H1 (cell line): ENCODE measurements around the gene SLC13A2. TPM values are rescaled to one million over a fixed set of nuclear protein-coding genes. Genes with fewer than 3 reads are reported as not detected.
A peak's percentile ranks its signal among the peaks of the same experiment; 100 is the strongest.

Experiments used
- CTCF ChIA-PET: fragments of 300-600 bp; sonication (Branson Sonifier 250); formaldehyde crosslinking; loops from one replicate; lab custom pipeline; 2021; ENCODE audit not compliant: partially characterized antibody; lab: Charles Lee
- POLR2A ChIA-PET: fragments of 300-600 bp; sonication (Branson Sonifier 250); formaldehyde crosslinking; loops from one replicate; lab custom pipeline; 2021; ENCODE audit warnings: inconsistent platforms; ENCODE audit not compliant: partially characterized antibody; lab: Charles Lee
- DNase-seq, 2 experiments: peaks; one replicate each; pipeline versions ENCODE4 v3.0.0 to v3.0.0-alpha.2; 2010 to 2022; ENCODE audit warnings: low spot score in 2 of 2, low read depth in 1 of 2, mixed read lengths in 1 of 2
- FAIRE-seq: peaks from 2 replicates; lab custom pipeline; 2011; peaks lifted over from hg19 to GRCh38; lab: Jason Lieb, UNC
- H2AFZ ChIP-seq: 2 replicates; pipeline ENCODE4 v1.8.1; 2012; ENCODE audit warnings: low read length, inconsistent platforms
- H2AK5ac ChIP-seq: 2 replicates; pipeline ENCODE4 v1.6.1; 2013; ENCODE audit warnings: low read depth, low read length
- H2BK120ac ChIP-seq: replicated peaks from 2 replicates; pipeline ENCODE3; 2013; ENCODE audit warnings: low read depth, low read length, inconsistent platforms
- H2BK12ac ChIP-seq: 2 replicates; pipeline ENCODE4 v1.6.1; 2013; ENCODE audit warnings: low read depth, low read length
- H2BK15ac ChIP-seq: 2 replicates; pipeline ENCODE4 v1.6.1; 2013; ENCODE audit warnings: low read length
- H2BK20ac ChIP-seq: 2 replicates; pipeline ENCODE4 v1.6.1; 2013; ENCODE audit warnings: low read length
- H2BK5ac ChIP-seq: 2 replicates; pipeline ENCODE4 v1.6.1; 2013; ENCODE audit warnings: low read depth, low read length
- H3K14ac ChIP-seq: 2 replicates; pipeline ENCODE4 v1.6.1; 2013; ENCODE audit warnings: inconsistent platforms; ENCODE audit not compliant: insufficient read length
- H3K18ac ChIP-seq: 2 replicates; pipeline ENCODE4 v1.6.1; 2013; ENCODE audit warnings: low read length; ENCODE audit errors: extremely low read depth
- H3K23ac ChIP-seq: 2 replicates; pipeline ENCODE4 v1.6.1; 2013; ENCODE audit warnings: inconsistent platforms; ENCODE audit not compliant: insufficient read length
- H3K23me2 ChIP-seq: 2 replicates; pipeline ENCODE4 v1.6.1; 2013; ENCODE audit warnings: low read depth, low read length
- H3K27ac ChIP-seq: 2 replicates; pipeline ENCODE4 v1.6.1; 2011; ENCODE audit warnings: low read depth, low read length, inconsistent platforms
- H3K27me3 ChIP-seq, 4 experiments: replicated peaks in 1 of 4; 1 replicate in 1 of 4; 2 replicates in 3 of 4; pipeline versions ENCODE4 v1.6.1 to v1.8.1; 2011 to 2013; ENCODE audit warnings: low read length in 3 of 4, mild to moderate bottlenecking in 3 of 4, inconsistent platforms in 2 of 4, mixed read lengths in 2 of 4, moderate library complexity in 1 of 4; ENCODE audit not compliant: control insufficient read depth in 3 of 4, insufficient read depth in 3 of 4; ENCODE audit errors: extremely low read depth in 1 of 4
- H3K36me3 ChIP-seq, 4 experiments: 2 replicates each; pipeline versions ENCODE4 v1.6.1 to v1.8.1; 2011 to 2013; ENCODE audit warnings: mild to moderate bottlenecking in 4 of 4, low read length in 3 of 4, moderate library complexity in 2 of 4, control low read depth in 1 of 4, inconsistent platforms in 1 of 4; ENCODE audit not compliant: insufficient read depth in 4 of 4, control insufficient read depth in 2 of 4
- H3K4ac ChIP-seq: replicated peaks from 2 replicates; pipeline ENCODE3; 2013; ENCODE audit warnings: low read length, low read depth, mixed read lengths, inconsistent platforms; ENCODE audit not compliant: insufficient read length
- H3K4me1 ChIP-seq, 4 experiments: replicated peaks in 1 of 4; 1 replicate in 1 of 4; 2 replicates in 3 of 4; pipeline versions ENCODE4 v1.6.1 to v1.8.1; 2011 to 2013; ENCODE audit warnings: low read length in 3 of 4, inconsistent platforms in 2 of 4, mixed read lengths in 1 of 4; ENCODE audit not compliant: insufficient read depth in 4 of 4, control insufficient read depth in 3 of 4
- H3K4me2 ChIP-seq, 2 experiments: 2 replicates each; pipeline versions ENCODE4 v1.6.1 to v1.8.1; 2011 to 2013; ENCODE audit warnings: low read depth in 2 of 2, low read length in 2 of 2, control low read depth in 1 of 2, inconsistent platforms in 1 of 2, mild to moderate bottlenecking in 1 of 2; ENCODE audit not compliant: insufficient read depth in 1 of 2
- H3K4me3 ChIP-seq, 4 experiments: fragments of 200-600, 300-600 bp in 1 of 4; sonication (generic), shearing (Covaris generic), sonication (Bioruptor Twin) in 1 of 4; 2 replicates each; pipeline versions ENCODE4 v1.5.1 to v1.8.1; 2011 to 2016; ENCODE audit warnings: low read length in 4 of 4, low read depth in 3 of 4, control low read depth in 2 of 4, inconsistent platforms in 2 of 4, mild to moderate bottlenecking in 2 of 4, mixed read lengths in 1 of 4, moderate library complexity in 1 of 4; ENCODE audit not compliant: insufficient read depth in 2 of 4; ENCODE audit errors: extremely low read depth in 1 of 4
- H3K56ac ChIP-seq: replicated peaks from 2 replicates; pipeline ENCODE3; 2013; ENCODE audit warnings: low read depth, mild to moderate bottlenecking, mixed read lengths, low read length, inconsistent platforms; ENCODE audit not compliant: insufficient read length
- H3K79me1 ChIP-seq: 2 replicates; pipeline ENCODE4 v1.6.1; 2013; ENCODE audit warnings: low read depth, low read length, control low read depth
- H3K79me2 ChIP-seq, 2 experiments: 2 replicates each; pipeline versions ENCODE4 v1.6.1 to v1.8.1; 2012 to 2013; ENCODE audit warnings: low read length in 2 of 2, mild to moderate bottlenecking in 2 of 2, inconsistent platforms in 1 of 2; ENCODE audit not compliant: insufficient read depth in 2 of 2, control insufficient read depth in 1 of 2
- H3K9ac ChIP-seq, 4 experiments: replicated peaks in 1 of 4; 1 replicate in 1 of 4; 2 replicates in 3 of 4; pipeline versions ENCODE4 v1.6.1 to v1.8.1; 2011 to 2013; ENCODE audit warnings: low read depth in 3 of 4, low read length in 3 of 4, control low read depth in 2 of 4, mild to moderate bottlenecking in 2 of 4, moderate library complexity in 2 of 4, inconsistent platforms in 1 of 4; ENCODE audit errors: extremely low read depth in 1 of 4
- H3K9me3 ChIP-seq, 2 experiments: 2 replicates each; pipeline versions ENCODE4 v1.6.1 to v1.8.1; 2012 to 2013; ENCODE audit warnings: mild to moderate bottlenecking in 2 of 2, moderate library complexity in 2 of 2, control low read depth in 1 of 2, inconsistent platforms in 1 of 2, low read depth in 1 of 2, low read length in 1 of 2, mixed read lengths in 1 of 2; ENCODE audit not compliant: insufficient read depth in 2 of 2
- H4K20me1 ChIP-seq, 2 experiments: replicated peaks in 1 of 2; 2 replicates each; pipeline versions ENCODE3 to v1.8.1; 2011 to 2013; ENCODE audit warnings: inconsistent platforms in 2 of 2, low read length in 2 of 2, mild to moderate bottlenecking in 1 of 2; ENCODE audit not compliant: insufficient read depth in 2 of 2, control insufficient read depth in 1 of 2
- H4K5ac ChIP-seq: 2 replicates; pipeline ENCODE4 v1.6.1; 2013; ENCODE audit warnings: low read length, low read depth, mixed read lengths, inconsistent platforms; ENCODE audit not compliant: insufficient read length
- H4K8ac ChIP-seq: 2 replicates; pipeline ENCODE4 v1.8.0; 2013; ENCODE audit warnings: mild to moderate bottlenecking, moderate library complexity, low read length, inconsistent platforms; ENCODE audit not compliant: insufficient read depth; ENCODE audit errors: extremely low read depth
- H4K91ac ChIP-seq: replicated peaks from 2 replicates; pipeline ENCODE3; 2013; ENCODE audit warnings: low read length, mixed read lengths, inconsistent platforms; ENCODE audit not compliant: insufficient read length
- CBX8 ChIP-seq: fragments of 300-800, 300-1000 bp; sonication (generic); IDR thresholded peaks from 2 replicates; pipeline ENCODE4 v1.7.1; 2016; ENCODE audit warnings: low read depth, low read length, borderline replicate concordance
- WGBS, 2 experiments: shearing (Covaris generic) in 1 of 2; methylation state at CpG; one replicate each; pipeline versions ENCODE4 v1.1.6 to v1.1.7; 2013 to 2015; ENCODE audit warnings: low lambda C conversion rate in 2 of 2, mixed read lengths in 2 of 2, inconsistent platforms in 1 of 2, low coverage in 1 of 2, missing lambda C conversion rate in 1 of 2; ENCODE audit not compliant: insufficient replicate concordance in 2 of 2, insufficient coverage in 1 of 2, insufficient read length in 1 of 2; ENCODE audit errors: extremely low coverage in 1 of 2, missing lambda C conversion rate in 1 of 2; 5-methylcytosine and 5-hydroxymethylcytosine counted together
- polyA plus RNA-seq, 7 experiments: library from polyadenylated mRNA; depleted of rRNA in 3 of 7; stranded (reverse) in 5 of 7; unstranded in 2 of 7; fragments of >200 nt in 5 of 7; fragments of 200-250 nt in 2 of 7; gene quantifications; 1 replicate in 5 of 7; 2 replicates in 1 of 7; 4 replicates in 1 of 7; pipeline versions ENCODE4 v1.2.1 to v1.2.3, GENCODE V29; 2011 to 2013; ENCODE audit warnings: missing spikeins in 2 of 7, mixed read lengths in 2 of 7
- total RNA-seq: library from RNA; stranded (reverse); fragmentation: NEBNext Ultra II Directional; extraction: Animal tissue kit (Norgen Biotek cat#: 25700); gene quantifications from 2 replicates; pipeline ENCODE4 v1.2.1, GENCODE V29; 2021

Gene SLC13A2
- total and polyA plus RNA-seq, 2 of the 8 experiments (the other 6 are each of a cell fraction or from before 2014, with no cell fraction given) = not detected

DNA sequence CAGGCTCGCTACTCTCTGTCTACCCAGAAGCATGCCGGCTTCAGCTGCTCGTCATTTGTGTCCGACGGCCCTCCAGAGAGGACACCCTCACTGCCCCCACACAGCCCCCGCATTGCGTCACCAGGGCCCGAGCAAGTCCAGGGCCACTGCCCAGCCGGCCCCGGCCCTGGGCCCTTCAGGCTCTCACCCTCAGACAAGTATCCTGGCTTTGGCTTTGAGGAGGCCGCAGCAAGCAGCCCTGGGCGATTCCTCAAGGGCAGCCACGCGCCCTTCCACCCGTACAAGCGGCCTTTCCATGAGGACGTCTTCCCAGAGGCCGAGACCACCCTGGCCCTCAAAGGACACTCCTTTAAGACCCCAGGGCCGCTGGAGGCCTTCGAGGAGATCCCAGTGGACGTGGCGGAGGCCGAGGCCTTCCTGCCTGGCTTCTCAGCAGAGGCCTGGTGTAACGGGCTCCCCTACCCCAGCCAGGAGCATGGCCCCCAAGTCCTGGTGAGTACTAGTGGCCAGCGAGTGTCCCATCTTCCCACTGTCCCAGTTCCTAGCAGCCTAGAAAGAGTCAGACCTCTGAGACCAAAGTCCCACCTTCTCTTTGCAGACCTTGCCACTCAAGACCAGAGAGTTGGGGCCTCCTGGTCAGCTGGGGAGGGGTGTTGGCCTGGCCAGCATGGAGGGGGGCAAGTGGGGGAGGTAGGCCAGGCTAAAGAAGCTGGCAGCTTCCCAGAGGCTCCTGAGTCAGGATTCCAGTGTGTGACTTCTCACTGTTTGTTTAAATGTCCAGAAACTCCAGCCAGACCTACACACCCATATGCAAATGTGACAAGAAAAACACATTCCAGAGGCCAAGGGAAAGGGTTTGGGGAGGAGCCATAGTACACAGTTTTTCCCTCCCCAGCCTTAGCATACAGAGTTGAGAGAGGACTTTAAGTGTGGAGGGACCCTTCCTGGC lies 51.3 kb downstream of the SLC13A2 start:
- no peak overlapping the region for H2BK120ac ChIP-seq
- H3K23me2 ChIP-seq = no peaks in the 10 kb centered on the region
- H3K4ac ChIP-seq = no peak overlapping the region
- no peak overlapping the region for H4K91ac ChIP-seq
- H3K18ac ChIP-seq = no peak overlapping the region
- H3K56ac ChIP-seq = no peak overlapping the region
- no peak overlapping the region for H4K5ac ChIP-seq
- H3K27me3 ChIP-seq = no peaks in the 10 kb centered on the region
- H3K27ac ChIP-seq = no peak overlapping the region
- H3K36me3 ChIP-seq = no peaks in the 10 kb centered on the region
- 87% methylated on average over 25 of the region's 25 CpGs; no CpG with 5 or more reads in 1 of the 2 experiments for WGBS, 2 experiments
- H3K4me2 ChIP-seq = no peak overlapping the region
- H3K79me2 ChIP-seq = no peaks in the 10 kb centered on the region
- H3K9me3 ChIP-seq = no peaks in the 10 kb centered on the region
- FAIRE-seq = no peak
- H2BK20ac ChIP-seq = no peak overlapping the region
- H2BK5ac ChIP-seq = no peak overlapping the region
- no peak overlapping the region for H3K9ac ChIP-seq
- H3K79me1 ChIP-seq = no peaks in the 10 kb centered on the region
- peak overlapping the region; percentile 48; the same call in 1 of the 2 replicates for H4K8ac ChIP-seq
- H2AFZ ChIP-seq = no peak overlapping the region
- no peak overlapping the region for H2BK12ac ChIP-seq
- H3K23ac ChIP-seq = no peak overlapping the region
- no peak for TF ChIP-seq CBX8
- TF ChIP-seq, all 59 proteins: peak for 0
- DNase-seq = no peak
- H2AK5ac ChIP-seq = no peak overlapping the region
- POLR2A ChIA-PET = no interaction called here
- CTCF ChIA-PET = interaction anchor here (2.5 kb wide), 3 partner anchors 11 to 23 kb away, joined by 9 to 16 read pairs (median 10); no protein-coding TSS in a partner anchor
- H3K4me1 ChIP-seq = peaks cover 0 to 15% (median 4%) of the 10 kb centered on the region in 4 experiments; a peak in 3 of 7 replicates
- no peak overlapping the region for H3K4me3 ChIP-seq
- H4K20me1 ChIP-seq = no peaks in the 10 kb centered on the region
- no peak overlapping the region for H2BK15ac ChIP-seq
- H3K14ac ChIP-seq = no peak overlapping the region
